ENCODE data around the gene TMEM219. TPM values are rescaled to one million over a fixed set of nuclear protein-coding genes. Genes with fewer than 3 reads are reported as not detected.
A peak's percentile ranks its signal among the peaks of the same experiment; 100 is the strongest.
"Not testable (repeated sequence)": the region's sequence is repeated elsewhere in the genome, so short reads cannot be mapped to it uniquely, and the experiment has no call there.

The TMEM219 gene
- total RNA-seq, 6 donors from 2014 or later, result 95.4 to 187 (median 139) TPM

DNA sequence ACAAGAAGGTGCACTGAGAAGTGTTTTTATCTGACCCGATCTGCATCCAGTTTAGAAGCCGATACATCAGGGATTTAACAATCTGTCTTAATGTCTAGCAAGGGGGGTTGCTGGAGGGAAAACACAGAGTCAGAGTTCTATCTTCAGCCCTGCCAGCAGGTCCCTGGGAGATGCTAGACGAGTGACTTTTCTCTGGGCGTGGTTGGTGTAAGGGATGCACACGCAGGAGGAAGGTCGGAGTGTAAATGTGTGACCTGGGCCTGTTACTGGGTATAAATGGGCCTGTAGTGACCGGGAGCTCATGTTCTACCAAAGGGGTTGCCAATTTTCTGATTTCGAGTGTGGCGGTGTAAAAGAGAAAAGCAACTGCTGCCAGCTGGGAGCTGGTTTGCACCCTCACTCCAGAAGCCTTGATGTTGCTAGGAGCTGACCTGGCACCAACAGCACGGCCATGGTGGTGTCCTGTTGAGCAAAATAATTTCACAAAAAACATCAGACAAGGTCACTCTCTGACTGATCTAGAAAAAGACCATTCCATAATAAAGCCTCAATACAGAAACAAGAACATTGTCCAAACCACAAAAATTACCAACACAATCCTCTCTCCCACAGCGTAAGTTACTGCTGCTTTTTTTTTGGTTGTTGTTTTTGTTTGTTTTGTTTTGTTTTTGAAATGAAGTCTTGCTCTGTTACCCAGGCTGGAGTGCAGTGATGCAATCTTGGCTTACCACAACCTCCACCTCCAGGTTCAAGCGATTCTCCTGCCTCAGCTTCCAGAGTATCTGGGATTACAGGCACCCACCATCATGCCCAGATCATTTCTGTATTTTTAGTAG is 34.6 kb upstream of the TMEM219 start:
- DNase-seq (no peak), ATAC-seq (ENCODE audit: low FRiP score in 2 of 2) (no peak)
- peak overlapping the region in 3 of 4 donors; percentile 80 to 100 (median 88) for H3K4me3 ChIP-seq
- H3K27me3 ChIP-seq, result no peaks in the 10 kb centered on the region
- H3K9me3 ChIP-seq, result no peaks in the 10 kb centered on the region
- peaks cover 4 to 14% (median 6%) of the 10 kb centered on the region in 4 donors for H3K36me3 ChIP-seq
- peak overlapping the region; percentile 79 to 91 (median 90) for H3K27ac ChIP-seq
- H3K4me1 ChIP-seq, result peaks cover 21 to 24% (median 22%) of the 10 kb centered on the region in 4 donors
- WGBS, 2 donors, result 70 to 71% methylated on average over 12 of the region's 12 CpGs
- TF ChIP-seq POLR2AphosphoS5 (IDR thresholded peaks at IDR 0.05), result no peak
- no peak for TF ChIP-seq POLR2A (IDR thresholded peaks at IDR 0.05)
- TF ChIP-seq, protein P1, sequence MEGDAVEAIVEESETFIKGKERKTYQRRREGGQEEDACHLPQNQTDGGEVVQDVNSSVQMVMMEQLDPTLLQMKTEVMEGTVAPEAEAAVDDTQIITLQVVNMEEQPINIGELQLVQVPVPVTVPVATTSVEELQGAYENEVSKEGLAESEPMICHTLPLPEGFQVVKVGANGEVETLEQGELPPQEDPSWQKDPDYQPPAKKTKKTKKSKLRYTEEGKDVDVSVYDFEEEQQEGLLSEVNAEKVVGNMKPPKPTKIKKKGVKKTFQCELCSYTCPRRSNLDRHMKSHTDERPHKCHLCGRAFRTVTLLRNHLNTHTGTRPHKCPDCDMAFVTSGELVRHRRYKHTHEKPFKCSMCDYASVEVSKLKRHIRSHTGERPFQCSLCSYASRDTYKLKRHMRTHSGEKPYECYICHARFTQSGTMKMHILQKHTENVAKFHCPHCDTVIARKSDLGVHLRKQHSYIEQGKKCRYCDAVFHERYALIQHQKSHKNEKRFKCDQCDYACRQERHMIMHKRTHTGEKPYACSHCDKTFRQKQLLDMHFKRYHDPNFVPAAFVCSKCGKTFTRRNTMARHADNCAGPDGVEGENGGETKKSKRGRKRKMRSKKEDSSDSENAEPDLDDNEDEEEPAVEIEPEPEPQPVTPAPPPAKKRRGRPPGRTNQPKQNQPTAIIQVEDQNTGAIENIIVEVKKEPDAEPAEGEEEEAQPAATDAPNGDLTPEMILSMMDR (IDR thresholded peaks at IDR 0.05), result no peak
- TF ChIP-seq EP300 (IDR thresholded peaks at IDR 0.05), result no peak

DNA sequence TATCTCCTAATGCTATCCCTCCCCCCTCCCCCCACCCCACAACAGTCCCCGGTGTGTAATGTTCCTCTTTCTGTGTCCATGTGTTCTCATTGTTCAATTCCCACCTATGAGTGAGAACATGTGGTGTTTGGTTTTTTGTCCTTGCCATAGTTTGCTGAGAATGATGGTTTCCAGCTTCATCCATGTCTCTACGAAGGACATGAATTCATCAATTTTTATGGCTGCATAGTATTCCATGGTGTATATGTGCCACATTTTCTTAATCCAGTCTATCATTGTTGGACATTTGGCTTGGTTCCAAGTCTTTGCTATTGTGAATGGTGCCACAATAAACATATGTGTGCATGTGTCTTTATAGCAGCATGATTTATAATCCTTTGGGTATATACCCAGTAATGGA is 30.1 kb upstream of the TMEM219 start:
- 92 to 100% methylated on average over 1 to 2 of the region's 2 CpGs for WGBS, 2 donors
- not testable (repeated sequence) for DNase-seq; H3K27me3 ChIP-seq; H3K4me1 ChIP-seq; H3K4me3 ChIP-seq; ATAC-seq (ENCODE audit: low FRiP score in 2 of 2); H3K9me3 ChIP-seq; H3K36me3 ChIP-seq; H3K27ac ChIP-seq

DNA sequence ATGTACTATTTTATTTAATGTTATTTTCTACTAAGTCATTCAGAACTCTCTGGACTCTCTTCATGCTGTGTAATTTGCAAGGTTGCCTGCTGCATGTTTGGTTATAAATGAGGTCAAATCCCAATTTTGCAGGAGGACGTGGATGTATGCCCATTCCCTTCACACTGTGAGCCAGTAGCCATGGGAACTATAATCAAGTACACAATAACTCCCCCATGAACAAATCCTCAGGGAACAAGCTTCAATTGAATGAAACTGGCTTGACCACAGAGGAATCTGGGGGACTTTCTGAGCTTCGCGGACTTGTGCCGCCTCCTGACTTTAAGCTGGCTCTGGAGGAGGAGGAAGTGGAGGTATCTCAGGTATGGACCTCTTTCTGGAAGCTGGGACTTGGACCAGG is 21.2 kb upstream of the TMEM219 start:
- Histone ChIP-seq H3K36me3 (no peaks in the 10 kb centered on the region), H3K9me3 (no peaks in the 10 kb centered on the region), H3K4me1 (peaks cover 0 to 5% (median 0%) of the 10 kb centered on the region in 4 donors), H3K27ac (no peak overlapping the region), H3K27me3 (no peaks in the 10 kb centered on the region), H3K4me3 (no peak overlapping the region)
- no peak for ATAC-seq (ENCODE audit: low FRiP score in 2 of 2)
- 72 to 76% methylated on average over 4 of the region's 4 CpGs for WGBS, 2 donors
- TF ChIP-seq EP300 (IDR thresholded peaks at IDR 0.05), result no peak
- no peak for TF ChIP-seq POLR2AphosphoS5 (IDR thresholded peaks at IDR 0.05)
- TF ChIP-seq, protein P1 (IDR thresholded peaks at IDR 0.05), result no peak
- no peak for TF ChIP-seq POLR2A (IDR thresholded peaks at IDR 0.05)
- no peak for DNase-seq

DNA sequence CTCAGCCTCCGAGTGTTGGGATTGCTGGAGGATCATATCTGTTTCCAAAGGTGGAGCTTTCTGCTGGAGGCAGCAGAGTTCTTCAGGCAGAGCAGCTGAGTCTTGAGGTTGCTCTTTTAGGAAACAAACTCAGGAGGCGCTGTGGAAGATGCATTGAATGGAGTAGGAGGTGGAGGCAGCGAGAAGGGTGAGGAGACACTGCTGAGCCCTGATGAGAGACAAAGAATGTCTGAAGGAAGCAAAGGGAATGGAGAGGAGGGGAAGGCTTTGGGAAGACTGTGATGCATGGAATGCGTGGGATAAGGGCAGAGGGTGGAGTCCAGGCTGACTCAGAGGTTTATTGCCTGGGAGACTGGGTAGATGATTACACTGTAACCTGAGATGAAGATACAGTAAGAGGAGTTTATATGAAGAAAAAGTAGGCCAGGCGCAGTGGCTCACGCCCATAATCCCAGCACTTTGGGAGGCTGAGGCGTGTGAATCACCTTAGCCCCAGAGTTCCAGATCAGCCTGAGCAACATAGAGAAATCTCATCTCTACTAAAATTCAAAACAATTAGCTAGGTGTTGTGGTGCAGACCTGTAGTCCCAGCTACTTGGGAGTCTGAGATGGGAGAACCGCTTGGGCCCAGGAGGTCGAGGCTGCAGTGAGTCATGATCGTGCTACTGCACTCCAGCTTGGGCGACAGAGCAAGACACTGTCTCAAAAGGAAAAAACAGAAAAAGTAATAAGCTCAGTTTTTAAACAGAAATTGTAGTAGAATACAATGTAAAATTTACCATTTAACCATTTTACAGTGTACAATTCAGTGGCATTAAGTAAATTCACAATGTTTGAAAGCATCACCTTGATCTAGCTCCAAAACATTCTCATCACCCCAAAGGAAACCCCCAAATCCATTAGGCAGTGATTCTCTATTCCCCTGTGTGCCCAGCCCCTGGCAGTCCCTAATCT is 17.8 kb upstream of the TMEM219 start:
- Histone ChIP-seq H3K9me3 (no peaks in the 10 kb centered on the region), H3K27me3 (no peaks in the 10 kb centered on the region), H3K4me1 (peaks cover 0 to 5% (median 0%) of the 10 kb centered on the region in 4 donors), H3K27ac (peak overlapping the region in 1 of 4 donors; percentile 4), H3K4me3 (no peak overlapping the region), H3K36me3 (no peaks in the 10 kb centered on the region)
- 65 to 68% methylated on average over 11 of the region's 11 CpGs for WGBS, 2 donors
- ATAC-seq (ENCODE audit: low FRiP score in 2 of 2) (peak; percentile 87 to 98), DNase-seq (peak in 1 of 2 donors; percentile 26)
- no peak for TF ChIP-seq EP300 (IDR thresholded peaks at IDR 0.05)
- TF ChIP-seq, protein P1 (IDR thresholded peaks at IDR 0.05), result no peak
- TF ChIP-seq POLR2A (IDR thresholded peaks at IDR 0.05), result no peak
- no peak for TF ChIP-seq POLR2AphosphoS5 (IDR thresholded peaks at IDR 0.05)

DNA sequence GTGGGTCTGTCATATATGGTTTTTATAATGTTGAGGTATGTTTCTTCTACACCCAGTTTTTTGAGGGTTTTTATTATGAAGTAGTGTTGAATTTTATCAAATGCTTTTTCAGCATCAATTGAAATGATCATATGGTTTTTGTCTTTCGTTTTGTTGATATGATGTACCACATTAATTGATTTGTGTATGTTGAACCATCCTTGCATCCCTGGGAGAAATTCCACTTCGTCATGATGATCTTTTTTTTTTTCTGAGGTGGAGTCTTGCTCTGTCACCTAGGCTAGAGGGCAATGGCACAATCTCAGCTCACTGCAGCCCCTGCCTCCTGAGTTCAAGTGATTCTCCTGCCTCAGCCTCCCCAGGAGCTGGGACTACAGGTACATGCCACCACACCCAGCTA is 14.0 kb upstream of the TMEM219 start:
- 77 to 78% methylated on average over 2 of the region's 2 CpGs for WGBS, 2 donors
- TF ChIP-seq POLR2A (IDR thresholded peaks at IDR 0.05) (no peak), POLR2AphosphoS5 (IDR thresholded peaks at IDR 0.05) (no peak), EP300 (IDR thresholded peaks at IDR 0.05) (no peak)
- TF ChIP-seq, protein P1 (IDR thresholded peaks at IDR 0.05), result no peak
- H3K9me3 ChIP-seq, result no peaks in the 10 kb centered on the region

More for the DNA sequence above, 14.0 kb upstream of the TMEM219 start:
- H3K4me3 ChIP-seq, result no peak overlapping the region
- no peaks in the 10 kb centered on the region for H3K36me3 ChIP-seq
- no peak for DNase-seq
- H3K27ac ChIP-seq, result no peak overlapping the region
- no peaks in the 10 kb centered on the region for H3K27me3 ChIP-seq
- peaks cover 0 to 5% (median 0%) of the 10 kb centered on the region in 4 donors for H3K4me1 ChIP-seq
- no peak for ATAC-seq (ENCODE audit: low FRiP score in 2 of 2)
